Heart right ventricle (tissue), 16 donors: ENCODE measurements around the gene FIG4. TPM values are rescaled to one million over a fixed set of nuclear protein-coding genes. Genes with fewer than 3 reads are reported as not detected.
"Not testable (repeated sequence)": the region's sequence is repeated elsewhere in the genome, so short reads cannot be mapped to it uniquely, and the experiment has no call there.

Experiments used
- ATAC-seq, 8 donors: fragments of 200-7000 bp; cut with Tn5 transposase; one replicate each; pipeline ENCODE4 v1.9.1; 2020; ENCODE audit warnings: mild to moderate bottlenecking in 8 of 8, moderate library complexity in 8 of 8, moderate number of reproducible peaks in 1 of 8
- DNase-seq, 2 donors: peaks; one replicate each; pipeline ENCODE4 v3.0.0-alpha.2; 2020
- H3K27ac ChIP-seq, 10 donors: fragments of 200-600 bp; sonication (generic) in 2 of 10; one replicate each; pipeline versions ENCODE4 v1.5.0 to v1.8.0; 2020 to 2022; ENCODE audit warnings: mild to moderate bottlenecking in 3 of 10
- H3K27me3 ChIP-seq, 7 donors: fragments of 200-600 bp; one replicate each; pipeline ENCODE4 v1.8.0; 2021 to 2022; ENCODE audit warnings: mild to moderate bottlenecking in 2 of 7
- H3K36me3 ChIP-seq, 9 donors: fragments of 200-600 bp; sonication (generic) in 1 of 9; one replicate each; pipeline versions ENCODE4 v1.5.0 to v1.8.0; 2020 to 2022; ENCODE audit warnings: mild to moderate bottlenecking in 2 of 9
- H3K4me1 ChIP-seq, 9 donors: fragments of 200-600 bp; sonication (generic) in 1 of 9; one replicate each; pipeline versions ENCODE4 v1.5.0 to v1.8.0; 2020 to 2022; ENCODE audit warnings: mild to moderate bottlenecking in 4 of 9
- H3K4me3 ChIP-seq, 10 donors: fragments of 200-600 bp; sonication (generic) in 2 of 10; one replicate each; pipeline versions ENCODE4 v1.5.0 to v1.8.0; 2020 to 2022; ENCODE audit warnings: mild to moderate bottlenecking in 7 of 10, moderate library complexity in 2 of 10
- H3K9me3 ChIP-seq, 11 donors: fragments of 200-600 bp in 10 of 11; sonication (generic) in 2 of 11; one replicate each; pipeline versions ENCODE4 v1.5.0 to v1.8.0; 2013 to 2022; ENCODE audit warnings: mild to moderate bottlenecking in 2 of 11, control low read depth in 1 of 11, moderate library complexity in 1 of 11
- WGBS, 2 donors: extraction: QIAGEN DNeasy Blood & Tissue Kit; methylation state at CpG; one replicate each; pipeline ENCODE4 v1.1.7; 2013; ENCODE audit warnings: inconsistent platforms in 1 of 2; 5-methylcytosine and 5-hydroxymethylcytosine counted together
- intact Hi-C, 10 donors: fragments of 100-400 bp; cut with DNase I; formaldehyde crosslinking; loops; one replicate each; pipeline versions ENCODE4 v1.11.1 to v1.14.2; 2022
- polyA plus RNA-seq, 2 donors: library from polyadenylated mRNA; stranded (reverse); fragments of 200-250 nt; gene quantifications; one replicate each; pipeline ENCODE4 v1.2.3, GENCODE V29; 2013
- total RNA-seq, 10 donors: library from RNA; stranded (reverse); fragmentation: NEBNext Ultra II Directional in 3 of 10; extraction: Animal tissue kit (Norgen Biotek cat#: 25700) in 3 of 10; gene quantifications; one replicate each; pipeline versions ENCODE4 v1.2.1 to v1.2.4, GENCODE V29; 2021 to 2023
- TF ChIP-seq, protein P1 (sequence below), 9 donors: fragments of 200-600 bp; sonication (generic) in 2 of 9; IDR thresholded peaks; one replicate each; pipeline versions ENCODE4 v1.5.0 to v1.8.0; 2021 to 2022; ENCODE audit warnings: antibody characterized with exemption in 9 of 9, mild to moderate bottlenecking in 5 of 9, moderate library complexity in 1 of 9
- donor health status: Arrhythmogenic right ventricular cardiomyopathy.
- donor health status: ischemic (EF 13 %, LVEDD 7.1; RV severe dilation, severe dysfunction).
- donor health status: healthy with polysubstance abuse.
- donor health status: DM: no; HTN: yes; CAD: no.
- donor health status: DM: no; HTN: no; CAD: no.
- donor health status: ischemic (EF 25% LVEDD 6.9; RV normal size, moderate dysfunction).
- donor health status: ischemic (EF 25% LVEDD 5.7; RV mildly dilated, moderate dysfunction).
- donor health status: healthy.
- donor health status: DM: yes; HTN: yes; CAD: no.
- donor health status: Ischemic cardiomyopathy.
- donor health status: ischemic (EF 35%, LVEDD 5.7; RV mildly dilated, moderate dysfunction).
- donor health status: nonischemic (EF 11% LVEDD 7.7; RV severe dilation, severe dysfunction).
- donor health status: DM: yes; HTN: yes; CAD: no.
- donor health status: PGD.
- donor health status: ischemic (EF 29% LVEDD 5.4; RV normal size, mild dysfunction).
- donor health status: nonischemic (EF 23%, LVEDD 6.1; RV moderate dilation, normal function).

The FIG4 gene
- total and polyA plus RNA-seq, 12 donors, result 5.1 to 13.1 (median 9.2) TPM

DNA sequence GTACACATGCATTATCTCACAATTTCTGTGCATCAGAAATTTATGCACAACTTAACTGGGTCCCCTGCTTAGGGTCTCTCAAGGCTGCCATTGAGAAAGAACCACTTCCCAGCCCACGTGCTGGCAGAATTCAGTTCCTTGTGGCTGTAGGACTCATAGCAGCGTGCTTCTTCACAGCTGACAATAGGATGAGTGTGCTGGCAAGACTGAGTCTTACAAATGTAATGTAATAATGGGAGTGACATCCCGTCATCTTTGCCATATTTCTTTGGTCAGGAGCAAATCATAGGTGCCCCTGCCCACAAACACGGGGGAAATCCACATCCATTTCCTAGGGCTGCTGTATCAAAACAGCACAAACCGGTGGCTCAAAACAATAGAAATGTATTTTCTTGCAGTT lies 77.4 kb downstream of the FIG4 start:
- ATAC-seq, result no peak
- H3K4me1 ChIP-seq, result peaks cover 0 to 32% (median 6%) of the 10 kb centered on the region in 9 donors
- WGBS, 2 donors, result 84 to 91% methylated on average over 5 of the region's 5 CpGs
- no peaks in the 10 kb centered on the region for H3K27me3 ChIP-seq
- H3K27ac ChIP-seq, result no peak overlapping the region
- DNase-seq, result no peak
- H3K9me3 ChIP-seq, result no peaks in the 10 kb centered on the region
- intact Hi-C loops, result no loop called here
- H3K36me3 ChIP-seq, result peaks cover 0 to 50% (median 0%) of the 10 kb centered on the region in 9 donors
- H3K4me3 ChIP-seq, result no peak overlapping the region
- TF ChIP-seq, protein P1, sequence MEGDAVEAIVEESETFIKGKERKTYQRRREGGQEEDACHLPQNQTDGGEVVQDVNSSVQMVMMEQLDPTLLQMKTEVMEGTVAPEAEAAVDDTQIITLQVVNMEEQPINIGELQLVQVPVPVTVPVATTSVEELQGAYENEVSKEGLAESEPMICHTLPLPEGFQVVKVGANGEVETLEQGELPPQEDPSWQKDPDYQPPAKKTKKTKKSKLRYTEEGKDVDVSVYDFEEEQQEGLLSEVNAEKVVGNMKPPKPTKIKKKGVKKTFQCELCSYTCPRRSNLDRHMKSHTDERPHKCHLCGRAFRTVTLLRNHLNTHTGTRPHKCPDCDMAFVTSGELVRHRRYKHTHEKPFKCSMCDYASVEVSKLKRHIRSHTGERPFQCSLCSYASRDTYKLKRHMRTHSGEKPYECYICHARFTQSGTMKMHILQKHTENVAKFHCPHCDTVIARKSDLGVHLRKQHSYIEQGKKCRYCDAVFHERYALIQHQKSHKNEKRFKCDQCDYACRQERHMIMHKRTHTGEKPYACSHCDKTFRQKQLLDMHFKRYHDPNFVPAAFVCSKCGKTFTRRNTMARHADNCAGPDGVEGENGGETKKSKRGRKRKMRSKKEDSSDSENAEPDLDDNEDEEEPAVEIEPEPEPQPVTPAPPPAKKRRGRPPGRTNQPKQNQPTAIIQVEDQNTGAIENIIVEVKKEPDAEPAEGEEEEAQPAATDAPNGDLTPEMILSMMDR (IDR thresholded peaks at IDR 0.05), result no peak

DNA sequence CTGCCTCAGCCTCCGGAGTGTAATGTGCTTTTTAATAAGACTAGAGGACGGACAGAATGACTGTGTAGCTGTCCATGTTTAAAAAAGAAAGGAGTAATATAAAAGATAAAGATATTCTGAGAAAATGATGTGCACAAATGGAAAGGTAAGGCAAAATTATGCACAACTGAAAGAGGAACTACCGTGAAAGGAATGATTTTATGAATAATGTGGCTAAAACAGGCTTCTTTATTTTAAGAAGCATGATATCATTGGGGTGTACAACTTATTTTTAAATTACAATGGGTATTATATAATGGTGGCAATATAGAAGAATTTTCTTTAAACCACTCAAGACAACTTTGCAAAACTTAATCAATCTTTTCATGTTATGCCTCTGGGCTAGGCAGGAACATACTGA lies 78.1 kb downstream of the FIG4 start:
- Histone ChIP-seq H3K4me3 (no peak overlapping the region), H3K27me3 (no peaks in the 10 kb centered on the region), H3K9me3 (no peaks in the 10 kb centered on the region), H3K4me1 (peaks cover 0 to 37% (median 10%) of the 10 kb centered on the region in 9 donors), H3K36me3 (peaks cover 0 to 50% (median 0%) of the 10 kb centered on the region in 9 donors), H3K27ac (no peak overlapping the region)
- WGBS, 2 donors, result 84 to 86% methylated on average over 3 of the region's 3 CpGs
- DNase-seq (no peak), ATAC-seq (no peak)
- intact Hi-C loops, result no loop called here
- TF ChIP-seq, protein P1 (IDR thresholded peaks at IDR 0.05), result no peak

DNA sequence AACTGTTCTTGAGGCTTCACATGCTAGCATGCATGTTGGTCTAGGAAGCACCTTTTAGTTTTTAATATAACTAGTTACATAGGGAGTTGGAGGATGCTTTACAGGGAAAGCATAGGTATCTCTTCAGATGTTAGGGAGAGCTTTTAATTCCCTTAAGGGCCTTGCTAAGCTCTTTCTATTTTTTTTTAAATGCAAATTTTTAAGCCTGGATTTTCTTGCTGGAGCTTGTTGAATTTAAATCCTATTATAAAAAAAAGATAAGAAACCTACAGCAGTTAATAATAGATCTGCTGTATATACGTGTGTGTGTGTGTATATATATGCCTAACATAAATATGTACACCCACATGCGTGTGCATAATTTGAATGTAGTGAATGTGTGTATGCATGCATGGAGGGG lies 79.0 kb downstream of the FIG4 start:
- H3K36me3 ChIP-seq, result peaks cover 0 to 48% (median 0%) of the 10 kb centered on the region in 9 donors
- no peak overlapping the region for H3K4me3 ChIP-seq
- intact Hi-C loops, result no loop called here
- ATAC-seq, result no peak
- WGBS, 2 donors, result 95 to 96% methylated on average over 2 of the region's 2 CpGs
- H3K4me1 ChIP-seq, result peaks cover 0 to 37% (median 10%) of the 10 kb centered on the region in 9 donors
- no peak overlapping the region for H3K27ac ChIP-seq
- no peak for DNase-seq
- no peaks in the 10 kb centered on the region for H3K27me3 ChIP-seq
- no peaks in the 10 kb centered on the region for H3K9me3 ChIP-seq
- TF ChIP-seq, protein P1 (IDR thresholded peaks at IDR 0.05), result no peak

DNA sequence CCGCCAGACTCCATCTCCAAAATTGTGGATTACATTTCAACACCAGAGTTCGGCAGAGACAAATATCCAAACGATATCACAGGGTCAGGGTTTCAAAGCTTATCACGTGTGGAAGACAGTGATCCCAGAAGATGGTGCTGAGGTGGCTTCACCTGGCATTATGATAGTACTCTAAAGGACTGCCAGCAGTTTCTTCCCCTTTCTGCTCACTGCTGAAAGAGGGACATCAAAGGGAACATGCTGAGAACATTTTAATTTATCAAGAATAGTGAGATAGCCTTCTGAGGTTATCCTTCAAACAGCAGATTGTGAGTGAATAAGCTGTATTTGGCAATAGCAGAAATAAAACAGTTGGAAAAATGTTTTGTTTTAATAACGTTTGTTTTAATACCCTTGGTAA lies 79.7 kb downstream of the FIG4 start:
- WGBS, 2 donors, result 63 to 66% methylated on average over 5 of the region's 5 CpGs
- Histone ChIP-seq H3K4me3 (no peak overlapping the region), H3K9me3 (no peaks in the 10 kb centered on the region), H3K36me3 (peaks cover 0 to 47% (median 0%) of the 10 kb centered on the region in 9 donors), H3K4me1 (peaks cover 0 to 37% (median 10%) of the 10 kb centered on the region in 9 donors), H3K27me3 (no peaks in the 10 kb centered on the region), H3K27ac (peak overlapping the region in 1 of 10 donors; percentile 60)
- TF ChIP-seq, protein P1 (IDR thresholded peaks at IDR 0.05), result no peak
- intact Hi-C loops, result no loop called here
- DNase-seq (no peak), ATAC-seq (no peak)

DNA sequence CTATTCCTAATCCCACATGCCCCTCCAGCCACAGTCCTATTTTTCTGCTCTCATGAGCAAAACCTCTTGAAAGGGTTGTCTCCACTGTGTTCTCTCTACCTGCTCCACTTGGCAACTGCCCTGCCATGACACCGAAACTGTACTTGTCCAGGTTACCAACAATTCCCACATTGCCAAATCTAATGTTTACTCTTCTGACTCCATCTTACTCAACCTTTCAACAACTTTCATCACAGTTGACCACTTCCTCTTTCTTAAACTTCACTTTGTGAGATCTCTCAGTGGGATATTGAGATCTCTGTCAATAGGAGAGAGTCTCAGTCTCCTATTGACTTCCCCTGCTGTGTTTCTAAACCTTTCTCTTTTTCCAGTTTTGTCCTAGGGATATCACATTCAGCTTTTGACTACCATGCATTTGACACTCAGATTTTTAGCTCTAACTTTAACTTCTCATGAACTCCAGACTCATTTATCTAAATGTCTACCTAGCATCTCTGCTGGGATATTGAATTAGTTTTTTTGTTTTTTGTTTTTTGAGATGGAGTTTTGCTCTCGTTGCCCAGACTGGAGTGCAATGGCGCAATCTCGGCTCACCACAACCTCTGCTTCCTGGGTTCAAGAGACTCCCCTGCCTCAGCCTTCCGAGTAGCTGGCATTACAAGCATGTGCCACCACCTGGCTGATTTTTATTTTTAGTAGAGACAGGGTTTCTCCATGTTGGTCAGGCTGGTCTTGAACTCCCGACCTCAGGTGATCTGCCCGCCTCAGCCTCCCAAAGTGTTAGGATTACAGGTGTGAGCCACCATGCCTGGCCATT lies 81.1 kb downstream of the FIG4 start:
- intact Hi-C loops, result not testable (repeated sequence)

More for the DNA sequence above, 81.1 kb downstream of the FIG4 start:
- peaks cover 0 to 37% (median 10%) of the 10 kb centered on the region in 9 donors for H3K4me1 ChIP-seq
- not testable (repeated sequence) for H3K9me3 ChIP-seq, H3K4me3 ChIP-seq, H3K27me3 ChIP-seq, DNase-seq
- WGBS, 2 donors, result 90 to 91% methylated on average over 7 of the region's 7 CpGs
- peaks cover 0 to 35% (median 0%) of the 10 kb centered on the region in 9 donors for H3K36me3 ChIP-seq
- ATAC-seq, result peak in 2 of 8 donors; percentile 20 to 40
- H3K27ac ChIP-seq, result peak overlapping the region in 2 of 10 donors; percentile 5 to 81
